Measurements from ENCODE around the gene HIGD1C.
"Not testable (repeated sequence)": the region's sequence is repeated elsewhere in the genome, so short reads cannot be mapped to it uniquely, and the experiment has no call there.

Gene HIGD1C

DNA sequence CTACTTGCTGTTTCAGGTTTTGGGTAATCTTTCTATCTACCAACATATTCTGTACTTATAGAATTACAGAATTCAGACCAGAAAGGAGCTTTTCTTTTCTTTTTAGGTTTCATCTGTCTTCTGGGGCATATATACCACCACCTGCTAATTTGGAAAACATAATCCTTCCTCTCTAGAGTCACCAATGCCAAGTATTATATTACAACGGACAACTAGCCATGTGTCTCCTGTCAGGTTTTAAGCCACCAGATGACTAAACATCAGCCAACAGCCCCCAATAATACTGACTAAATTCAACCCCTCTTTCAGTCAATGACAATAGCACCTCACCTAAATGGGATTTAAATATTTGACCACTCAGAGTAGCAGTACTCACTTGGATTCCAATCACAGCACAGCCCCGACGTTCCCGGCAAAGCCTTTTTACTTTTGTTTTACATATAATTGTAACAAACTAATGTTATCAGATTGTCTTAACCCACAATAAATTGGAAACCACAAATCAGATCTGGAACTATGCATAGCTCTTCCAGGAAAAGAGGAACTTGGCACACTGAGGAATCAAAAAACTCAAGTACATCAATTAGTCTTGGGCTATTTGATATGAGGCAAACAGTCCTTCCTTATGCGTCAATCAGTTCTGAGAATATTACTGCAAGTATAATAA, 60.4 kb downstream of the HIGD1C start:
- DNase-seq (ENCODE audit: low read depth, low spot score): no peak
- peak overlapping the region; percentile 2 for H3K27ac ChIP-seq

DNA sequence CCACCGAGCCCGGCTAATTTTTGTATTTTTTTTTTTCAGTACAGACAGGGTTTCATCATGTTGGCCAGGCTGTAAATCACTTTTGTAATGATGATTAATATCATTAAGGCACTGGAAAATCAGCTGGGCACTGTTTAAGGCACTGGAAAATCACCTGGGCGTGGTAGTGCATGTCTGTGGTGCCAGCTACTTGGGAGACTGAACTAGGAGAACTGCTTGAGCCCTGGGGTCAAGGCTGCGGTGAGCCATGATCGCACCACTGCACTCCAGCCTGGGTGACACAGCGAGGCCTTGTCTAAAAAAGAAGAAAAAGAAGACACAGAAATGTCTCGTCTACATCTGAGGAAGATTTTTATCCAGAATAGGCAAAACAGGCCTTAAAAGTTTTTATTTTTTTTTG, 61.1 kb downstream of the HIGD1C start:
- peak overlapping the region; percentile 2 for H3K27ac ChIP-seq
- DNase-seq (ENCODE audit: low read depth, low spot score): no peak

DNA sequence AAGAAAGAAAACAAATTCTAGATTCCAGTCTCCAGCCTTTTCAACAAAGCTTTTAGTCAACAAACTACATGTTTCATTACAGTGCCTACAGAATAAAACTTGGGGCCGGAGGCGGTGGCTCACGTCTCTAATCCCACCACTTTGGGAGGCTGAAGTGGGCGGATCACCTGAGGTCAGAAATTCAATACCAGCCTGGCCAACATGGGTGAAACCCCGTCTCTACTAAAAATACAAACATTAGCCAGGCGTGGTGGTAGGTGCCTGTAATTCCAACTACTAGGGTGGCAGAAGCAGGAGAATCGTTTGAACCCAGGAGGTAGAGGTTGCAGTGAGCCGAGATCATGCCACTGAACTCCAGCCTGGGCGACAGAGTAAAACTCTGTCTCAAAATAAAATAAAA, 62.1 kb downstream of the HIGD1C start:
- DNase-seq (ENCODE audit: low read depth, low spot score); H3K27ac ChIP-seq: not testable (repeated sequence)

DNA sequence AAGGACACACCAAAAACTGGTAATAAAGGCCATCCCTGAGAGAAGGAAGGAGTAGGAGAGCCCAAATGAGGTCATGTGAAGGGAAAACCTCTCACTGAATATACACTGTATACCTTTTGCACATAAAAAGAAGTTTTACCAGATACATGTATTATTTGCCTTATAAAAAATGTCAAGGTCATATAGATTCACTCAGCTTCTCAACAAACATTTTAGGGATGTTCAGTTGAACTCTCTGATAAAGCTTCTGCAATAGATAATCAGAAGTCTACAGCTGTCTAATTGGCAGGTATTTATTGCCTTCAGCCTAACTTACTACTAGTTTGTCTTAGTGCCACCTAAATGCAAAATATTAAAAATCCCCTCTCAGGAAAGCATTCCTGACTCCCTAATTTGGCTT, 65.1 kb downstream of the HIGD1C start:
- no peak overlapping the region for H3K27ac ChIP-seq
- no peak for DNase-seq (ENCODE audit: low read depth, low spot score)

DNA sequence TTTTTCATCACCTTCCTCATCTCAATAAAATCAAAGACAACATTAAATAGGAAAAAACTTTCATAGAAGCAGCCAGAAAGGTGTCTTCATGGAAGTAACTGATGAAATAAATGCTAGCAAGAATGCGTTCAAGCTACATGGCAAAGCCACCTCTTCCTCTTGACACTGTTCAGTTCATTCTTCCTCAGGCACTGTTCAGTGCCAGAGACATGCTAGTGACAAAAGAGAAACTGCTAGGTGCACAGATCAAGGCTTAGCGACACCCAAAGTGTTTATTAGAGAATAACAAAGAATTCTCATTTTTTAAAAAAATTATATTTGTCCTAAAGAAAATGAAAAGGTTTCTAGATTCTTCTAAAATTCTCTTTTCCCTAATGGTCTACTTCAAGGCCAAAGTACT, 66.6 kb downstream of the HIGD1C start:
- no peak for DNase-seq (ENCODE audit: low read depth, low spot score)
- H3K27ac ChIP-seq: no peak overlapping the region

DNA sequence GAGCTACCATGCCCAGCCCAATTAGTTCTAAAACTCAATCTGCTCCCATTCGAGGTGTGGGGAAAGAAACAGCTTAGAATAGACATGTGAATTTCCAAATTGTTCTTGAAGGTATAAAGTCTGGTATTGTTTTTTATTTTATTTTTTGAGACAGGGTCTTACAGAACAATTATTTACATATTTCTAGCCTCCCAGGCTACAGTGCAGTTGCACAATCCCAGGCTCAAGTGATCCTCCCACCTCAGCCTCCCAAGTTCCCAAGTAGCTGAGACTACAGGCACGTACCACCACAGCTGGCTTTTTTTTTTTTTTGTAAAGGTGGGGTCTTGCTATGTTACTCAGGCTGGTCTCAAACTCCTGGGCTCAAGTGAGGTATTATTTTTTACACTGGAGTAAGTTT, 67.6 kb downstream of the HIGD1C start:
- no peak overlapping the region for H3K27ac ChIP-seq
- DNase-seq (ENCODE audit: low read depth, low spot score): no peak
